ENCODE results near the gene CALN1. TPM values are rescaled to one million over a fixed set of nuclear protein-coding genes. Genes with fewer than 3 reads are reported as not detected.
"Not testable (repeated sequence)": the region's sequence is repeated elsewhere in the genome, so short reads cannot be mapped to it uniquely, and the experiment has no call there.

The CALN1 gene
- total RNA-seq, 1 experiment from 2014 or later, result not detected

DNA sequence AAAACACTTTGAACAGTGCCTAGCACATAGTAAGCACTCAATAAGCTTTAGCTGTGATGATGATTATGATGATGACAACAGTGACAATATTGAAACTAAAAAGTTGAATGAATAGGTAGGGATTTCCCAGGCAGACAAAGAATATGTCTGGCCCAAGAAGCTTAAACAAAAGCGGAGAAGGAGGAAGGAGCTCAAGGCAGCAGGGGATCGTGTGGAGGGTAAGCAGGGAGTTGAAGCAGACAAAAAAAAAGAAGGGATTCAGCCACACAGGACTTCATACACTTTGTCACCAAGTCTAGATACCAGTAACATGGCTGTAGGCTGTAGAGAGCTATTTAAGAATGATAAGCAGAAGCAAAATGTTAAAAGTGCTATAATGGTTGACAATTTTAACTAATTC lies 144.0 kb downstream of the CALN1 start:
- DNase-seq (ENCODE audit: low spot score), result no peak

DNA sequence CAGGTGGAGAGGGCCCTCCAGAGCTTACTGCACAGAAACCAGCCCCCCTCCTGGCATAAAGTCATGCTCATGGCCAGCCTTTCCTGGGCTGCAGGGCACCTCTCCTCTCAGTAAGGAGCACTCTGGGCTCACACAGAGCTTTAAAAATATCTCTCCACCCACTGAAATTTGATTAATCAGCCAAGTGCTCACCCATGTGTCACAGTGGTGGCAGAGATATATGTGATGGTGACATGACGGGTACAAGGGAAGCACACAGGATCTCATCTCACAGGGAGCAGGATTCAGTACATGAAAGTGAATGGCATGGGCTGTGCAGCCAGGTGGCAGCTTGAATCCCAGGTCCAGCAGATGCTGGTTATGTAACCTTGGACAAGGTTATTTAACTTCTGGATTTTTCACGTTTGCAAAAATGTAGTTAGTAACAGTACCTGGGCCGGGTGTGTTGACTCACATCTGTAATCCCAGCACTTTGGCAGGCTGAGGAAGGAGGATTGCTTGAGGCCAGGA lies 144.8 kb downstream of the CALN1 start:
- no peak for DNase-seq (ENCODE audit: low spot score)

DNA sequence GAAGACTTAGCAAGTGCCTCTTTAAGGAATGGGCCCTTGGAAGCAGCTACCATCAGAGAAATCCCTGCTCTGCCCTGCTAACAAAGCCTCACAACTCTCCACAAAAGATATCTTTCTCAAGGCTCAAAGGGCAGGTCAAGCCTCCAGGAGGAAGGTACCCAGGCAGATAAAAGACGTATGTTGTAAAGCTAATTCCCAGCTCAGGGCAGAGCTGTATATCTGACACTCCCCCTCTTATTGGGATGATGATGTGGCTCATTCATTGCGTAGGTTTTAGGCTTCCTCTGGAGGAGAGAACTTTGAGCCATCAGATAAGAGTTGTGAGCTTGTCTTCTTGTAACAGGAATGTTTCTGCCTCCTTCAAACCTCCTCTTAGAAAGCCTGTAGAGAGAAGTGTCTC lies 145.4 kb downstream of the CALN1 start:
- no peak for DNase-seq (ENCODE audit: low spot score)

DNA sequence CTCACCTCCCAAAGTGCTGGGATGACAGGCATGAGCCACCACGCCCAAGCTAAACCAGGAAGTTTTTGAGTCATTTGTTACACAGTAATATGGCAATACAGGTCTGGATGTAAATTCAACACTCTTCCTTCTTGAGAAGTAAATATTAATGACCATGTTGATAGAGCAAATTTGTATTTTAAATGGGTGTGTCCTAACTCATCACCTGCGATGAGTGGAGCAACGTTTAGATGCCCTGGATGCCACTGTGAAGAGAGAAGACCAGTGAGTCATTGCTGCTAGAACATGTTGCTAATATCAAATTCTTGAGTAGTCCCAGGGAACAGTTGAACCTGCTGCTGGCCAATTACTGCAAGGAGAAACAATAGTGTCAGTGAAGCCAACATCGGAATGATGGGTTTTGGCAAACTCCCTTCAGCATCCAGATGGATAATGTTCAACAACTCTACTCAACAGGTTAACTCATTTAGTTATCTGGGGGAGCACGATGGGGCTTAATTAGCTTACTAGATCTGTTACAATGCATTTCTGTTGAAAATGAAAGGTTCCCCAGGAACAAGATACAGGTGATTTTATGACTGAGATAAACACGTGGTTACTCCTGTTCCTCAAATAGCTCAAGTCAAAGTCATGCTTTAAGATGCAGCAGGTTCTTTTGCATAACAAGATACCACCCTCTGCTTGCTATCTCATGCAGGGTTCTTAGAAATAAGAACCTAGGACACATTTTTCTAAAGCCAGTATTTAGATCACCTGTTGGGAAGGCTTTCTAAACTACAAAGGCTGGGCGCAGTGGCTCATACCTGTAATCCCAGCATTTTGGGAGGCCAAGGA lies 146.8 kb downstream of the CALN1 start:
- no peak for DNase-seq (ENCODE audit: low spot score)

DNA sequence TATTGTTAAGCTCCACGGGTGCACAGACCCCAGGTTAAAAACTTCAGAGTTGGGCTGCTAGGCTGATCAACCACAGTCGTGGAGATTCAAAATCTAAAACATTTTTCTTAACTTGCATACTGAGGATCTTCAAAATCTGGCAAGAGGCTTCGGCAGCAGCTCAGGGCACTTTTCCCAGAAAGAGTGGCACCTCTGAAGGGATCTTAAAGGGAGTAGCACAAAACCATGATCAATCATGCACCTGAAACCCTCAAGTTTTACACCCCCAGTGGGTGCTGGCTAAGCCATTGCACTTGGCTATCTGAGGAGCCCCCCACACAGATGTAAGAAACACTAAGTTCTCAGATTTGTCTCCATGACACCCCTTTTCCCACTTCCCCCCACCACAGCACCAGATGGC lies 151.7 kb downstream of the CALN1 start:
- DNase-seq (ENCODE audit: low spot score), result no peak

- no peak for DNase-seq (ENCODE audit: low spot score)
These were observed 154.1 kb downstream of the CALN1 start for GRCh38 chr7:72258074-72258473.

DNA sequence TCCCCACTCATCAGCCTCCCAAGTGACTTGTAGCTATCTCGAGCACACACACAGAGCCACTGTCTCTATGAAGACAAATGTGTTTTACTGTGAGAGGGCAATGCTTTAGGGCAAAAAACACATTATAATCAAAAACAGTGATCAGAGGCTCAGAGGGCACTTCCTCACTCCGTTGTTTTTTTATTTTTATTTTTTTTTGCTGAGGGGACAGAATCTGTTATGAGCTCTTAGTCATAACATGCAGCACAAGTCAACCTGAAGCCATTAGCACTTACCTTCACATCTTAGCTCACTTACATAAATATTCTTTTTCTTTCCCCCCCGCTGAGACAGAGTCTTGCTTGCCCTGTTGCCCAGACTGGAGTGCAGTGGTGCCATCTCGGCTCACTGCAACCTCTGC lies 157.7 kb downstream of the CALN1 start:
- DNase-seq (ENCODE audit: low spot score), result no peak

DNA sequence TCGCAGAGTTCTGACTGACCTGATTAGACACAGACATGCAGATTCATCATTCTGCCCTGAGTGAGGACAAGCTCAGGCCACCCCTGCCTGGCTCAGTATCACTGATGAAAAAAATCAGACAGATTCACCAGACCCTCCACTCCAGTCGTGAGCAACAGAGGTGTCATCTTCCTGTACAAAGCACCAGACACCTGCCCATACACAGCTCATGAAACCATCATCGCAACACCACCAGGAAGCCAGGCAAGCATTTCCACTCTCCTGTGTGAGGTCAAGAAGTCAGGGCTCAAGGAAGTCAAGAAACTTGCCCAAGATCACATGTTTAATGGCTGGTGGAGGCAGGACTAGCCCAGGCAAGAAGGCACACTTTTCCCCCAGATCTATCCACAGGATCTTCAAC lies 163.0 kb downstream of the CALN1 start:
- no peak for DNase-seq (ENCODE audit: low spot score)

- no peak for DNase-seq (ENCODE audit: low spot score)
These were observed 167.2 kb downstream of the CALN1 start for GRCh38 chr7:72244826-72245398.

- no peak for DNase-seq (ENCODE audit: low spot score)
These were observed 168.8 kb downstream of the CALN1 start for GRCh38 chr7:72243329-72243728.

GRCh38 chr7:72235351-72235750 lies 176.8 kb downstream of the CALN1 start:
- DNase-seq (ENCODE audit: low spot score), result no peak

DNA sequence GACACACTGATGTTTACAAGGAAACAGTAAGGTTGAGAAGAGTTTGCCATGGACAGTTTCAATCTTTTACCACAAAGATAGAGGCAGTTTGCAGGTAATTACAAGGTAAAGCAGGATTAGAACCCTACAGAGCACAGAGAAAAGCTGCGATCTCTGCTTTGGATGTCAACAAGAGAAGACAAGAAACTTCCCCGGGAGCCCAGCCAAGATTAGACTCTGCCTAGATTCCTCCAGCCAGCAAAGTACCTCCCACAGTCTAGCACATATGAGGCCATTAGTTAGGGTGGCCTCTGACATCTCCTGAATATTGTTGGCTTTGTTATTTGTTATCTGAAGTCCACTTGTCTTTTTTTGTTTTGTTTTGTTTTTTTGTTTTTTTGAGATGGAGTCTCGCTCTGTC lies 178.1 kb downstream of the CALN1 start:
- no peak for DNase-seq (ENCODE audit: low spot score)

DNA sequence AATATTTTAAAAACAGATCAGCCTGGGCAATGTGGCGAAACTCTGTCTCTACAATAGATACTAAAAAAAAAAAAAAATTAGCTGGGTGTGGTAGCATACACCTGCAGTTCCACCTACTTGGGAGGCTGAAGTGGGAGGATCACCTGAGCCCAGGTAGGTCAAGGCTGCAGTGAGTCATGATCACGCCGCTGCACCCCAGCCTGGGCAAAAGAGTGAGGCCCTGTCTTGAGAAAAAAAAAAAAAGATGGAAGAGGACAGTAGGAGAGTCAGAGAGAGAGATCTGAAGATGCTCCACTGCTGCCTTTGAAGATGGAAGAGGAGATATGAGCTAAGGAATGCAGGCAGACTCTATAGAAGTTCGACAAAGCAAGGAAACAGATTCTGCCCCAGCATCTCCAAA lies 181.9 kb downstream of the CALN1 start:
- no peak for DNase-seq (ENCODE audit: low spot score)

- DNase-seq (ENCODE audit: low spot score), result no peak
These were observed 188.8 kb downstream of the CALN1 start for GRCh38 chr7:72223351-72223750.

DNA sequence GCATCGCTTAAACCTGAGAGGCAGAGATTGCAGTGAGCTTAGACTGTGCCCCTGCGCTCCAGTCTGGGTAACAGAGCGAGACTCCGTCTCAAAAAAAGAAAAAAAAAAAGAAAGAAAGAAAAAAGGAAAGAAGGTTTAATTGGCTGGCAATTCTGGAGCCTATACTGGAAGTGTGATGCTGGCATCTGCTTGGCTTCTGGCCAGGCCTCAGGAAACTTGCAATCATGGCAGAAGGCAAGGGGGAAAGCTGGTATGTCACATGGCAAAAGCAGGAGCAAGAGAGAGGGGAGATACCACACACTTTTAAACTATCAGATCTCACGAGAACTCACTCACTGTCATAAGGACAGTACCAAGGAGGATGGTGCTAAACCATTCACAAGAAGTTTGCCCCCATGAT lies 190.0 kb downstream of the CALN1 start:
- DNase-seq (ENCODE audit: low spot score), result no peak

DNA sequence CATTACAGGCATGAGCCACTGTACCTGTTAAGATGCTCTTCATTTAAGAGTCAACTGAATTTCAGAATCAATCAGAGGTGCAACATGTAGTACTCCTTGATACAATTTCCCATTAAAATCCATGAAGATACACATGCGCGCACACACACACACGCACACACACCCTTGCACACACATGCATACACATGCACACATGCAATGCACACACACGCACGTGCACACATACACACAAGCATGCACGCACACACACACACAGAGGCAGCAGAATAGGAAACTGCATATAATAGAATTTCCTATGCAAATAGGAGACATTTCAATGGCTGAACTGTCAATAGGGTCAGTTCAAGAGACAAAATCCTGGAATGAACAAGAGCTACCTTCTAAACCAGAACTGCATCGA lies 192.6 kb downstream of the CALN1 start:
- DNase-seq (ENCODE audit: low spot score), result no peak

GRCh38 chr7:72217151-72217550 lies 195.0 kb downstream of the CALN1 start:
- DNase-seq (ENCODE audit: low spot score), result no peak

DNA sequence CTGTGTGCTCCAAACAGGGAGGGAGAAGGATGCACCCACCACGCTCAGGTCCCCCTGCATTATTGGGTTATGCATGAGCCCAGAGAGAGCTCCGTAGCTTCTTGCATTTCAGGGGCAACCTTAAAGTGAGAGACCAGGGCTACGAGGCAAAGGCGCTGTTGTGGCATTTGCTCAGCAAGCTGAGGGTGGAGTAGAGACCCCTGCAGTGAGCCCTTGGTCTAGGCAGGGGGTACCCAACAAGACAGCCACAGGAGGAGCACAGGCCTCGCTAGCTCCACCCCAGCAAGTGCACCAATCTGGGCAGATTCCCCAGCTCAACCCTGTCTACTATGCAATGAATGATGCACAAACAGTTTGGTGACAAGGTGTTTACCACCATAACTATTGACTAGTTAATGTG lies 198.4 kb downstream of the CALN1 start:
- DNase-seq (ENCODE audit: low spot score), result no peak

GRCh38 chr7:72213081-72213480 lies 199.1 kb downstream of the CALN1 start:
- no peak for DNase-seq (ENCODE audit: low spot score)

- DNase-seq (ENCODE audit: low spot score), result no peak
These were observed 201.0 kb downstream of the CALN1 start for GRCh38 chr7:72211175-72211574.

DNA sequence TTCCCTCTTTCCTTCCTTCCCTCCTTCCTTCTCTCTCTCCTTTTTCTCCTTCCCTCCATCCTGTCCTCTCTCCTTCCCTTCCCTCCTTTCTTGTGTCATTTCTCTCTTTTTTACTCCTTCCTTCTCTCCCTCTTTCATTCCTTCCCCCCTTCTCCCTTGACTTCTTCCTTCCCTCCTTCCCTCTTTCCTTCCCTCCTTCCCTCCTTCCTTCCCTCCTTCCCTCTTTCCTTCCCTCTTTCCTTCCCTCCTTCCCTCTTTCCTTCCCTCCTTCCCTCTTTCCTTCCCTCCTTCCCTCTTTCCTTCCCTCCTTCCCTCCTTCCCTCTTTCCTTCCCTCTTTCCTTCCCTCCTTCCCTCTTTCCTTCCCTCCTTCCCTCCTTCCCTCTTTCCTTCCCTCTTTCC lies 203.1 kb downstream of the CALN1 start:
- DNase-seq (ENCODE audit: low spot score), result not testable (repeated sequence)

DNA sequence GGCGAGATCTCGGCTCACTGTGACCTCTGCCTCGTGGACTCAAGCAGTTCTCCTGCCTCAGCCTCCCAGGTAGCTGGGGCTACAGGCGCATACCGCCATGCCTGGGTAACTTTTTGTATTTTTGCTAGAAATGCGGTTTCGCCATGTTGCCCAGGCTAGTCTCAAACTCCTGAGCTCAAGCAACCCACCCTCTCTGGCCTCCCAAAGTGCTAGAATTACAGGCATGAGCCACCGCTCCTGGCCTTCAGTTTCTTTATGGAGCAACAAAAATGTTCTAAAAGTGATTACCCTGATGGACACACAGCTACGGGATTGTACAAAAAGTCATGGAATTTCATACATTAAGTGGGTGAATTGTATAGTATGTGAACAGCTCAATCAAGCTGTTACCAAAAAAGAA lies 216.0 kb downstream of the CALN1 start:
- DNase-seq (ENCODE audit: low spot score), result no peak

DNA sequence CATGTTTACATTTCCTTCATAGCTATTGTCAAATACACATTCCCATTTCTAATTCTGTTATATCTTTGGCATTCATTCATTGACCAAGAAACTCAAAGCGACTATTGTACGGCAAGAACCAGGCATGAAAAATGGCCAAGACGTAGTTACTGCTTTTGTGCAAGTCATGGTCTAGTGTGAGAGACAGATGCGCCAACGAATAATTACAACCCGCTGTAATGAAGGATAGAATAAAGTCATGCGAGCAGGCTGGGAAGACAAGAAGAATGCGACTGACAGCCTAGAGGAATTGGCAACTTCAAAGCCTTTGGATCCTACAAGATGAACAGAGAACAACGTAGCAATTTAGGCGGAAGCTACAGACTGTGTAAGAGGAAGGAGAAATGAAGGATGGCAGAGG lies 221.2 kb downstream of the CALN1 start:
- no peak for DNase-seq (ENCODE audit: low spot score)
